GM21447 (cell line): ENCODE data around the gene SLC39A9.

Source experiments
- ATAC-seq: cut with Tn5 transposase; IDR thresholded peaks from one replicate; pipeline ENCODE4 v1.9.1; 2021; ENCODE audit not compliant: unreplicated experiment

The SLC39A9 gene

GRCh38 chr14:69423279-69423678 lies 24.8 kb downstream of the SLC39A9 start:
- ATAC-seq: no peak

- ATAC-seq: no peak
Observed at GRCh38 chr14:69424149-69424923, 25.8 kb downstream of the SLC39A9 start.

- no peak for ATAC-seq
Observed at GRCh38 chr14:69427596-69427995, 29.1 kb downstream of the SLC39A9 start.

- ATAC-seq: peak; percentile 67
Observed at GRCh38 chr14:69428289-69428998, 30.0 kb downstream of the SLC39A9 start.

GRCh38 chr14:69429643-69430042 lies 31.2 kb downstream of the SLC39A9 start:
- ATAC-seq: no peak

GRCh38 chr14:69430306-69430939 lies 31.9 kb downstream of the SLC39A9 start:
- no peak for ATAC-seq

GRCh38 chr14:69432364-69432763 lies 33.9 kb downstream of the SLC39A9 start:
- no peak for ATAC-seq

GRCh38 chr14:69439521-69440270 lies 41.2 kb downstream of the SLC39A9 start:
- no peak for ATAC-seq

- peak; percentile 72 for ATAC-seq
Observed at GRCh38 chr14:69441948-69442347, 43.5 kb downstream of the SLC39A9 start.

- ATAC-seq: no peak
Observed at GRCh38 chr14:69443296-69443805, 44.9 kb downstream of the SLC39A9 start.

- ATAC-seq: no peak
Observed at GRCh38 chr14:69449216-69449615, 50.7 kb downstream of the SLC39A9 start.

- ATAC-seq: no peak
Observed at GRCh38 chr14:69451941-69452340, 53.4 kb downstream of the SLC39A9 start.

- ATAC-seq: no peak
Observed at GRCh38 chr14:69458350-69458749, 59.9 kb downstream of the SLC39A9 start.

GRCh38 chr14:69459122-69459521 lies 60.6 kb downstream of the SLC39A9 start:
- no peak for ATAC-seq

- ATAC-seq: no peak
Observed at GRCh38 chr14:69460093-69460701, 61.7 kb downstream of the SLC39A9 start.

- no peak for ATAC-seq
Observed at GRCh38 chr14:69464379-69464778, 65.9 kb downstream of the SLC39A9 start.

GRCh38 chr14:69464829-69465228 lies 66.3 kb downstream of the SLC39A9 start:
- no peak for ATAC-seq

GRCh38 chr14:69468949-69469348 lies 70.5 kb downstream of the SLC39A9 start:
- ATAC-seq: no peak

GRCh38 chr14:69471436-69471835 lies 72.9 kb downstream of the SLC39A9 start:
- no peak for ATAC-seq

GRCh38 chr14:69471916-69472315 lies 73.4 kb downstream of the SLC39A9 start:
- no peak for ATAC-seq

- ATAC-seq: no peak
Observed at GRCh38 chr14:69473260-69473659, 74.8 kb downstream of the SLC39A9 start.
